Testis (tissue), 2 donors: Measurements from ENCODE around the gene SERPINE2.

Experiments
- CTCF ChIP-seq, 3 experiments: fragments of 450-650 bp in 2 of 3; fragments of 200-600 bp in 1 of 3; sonication (generic) in 1 of 3; IDR thresholded peaks; one replicate each; pipeline ENCODE4 v1.5.1; 2016 to 2019; ENCODE audit warnings: antibody characterized with exemption in 3 of 3, mild to moderate bottlenecking in 2 of 3, moderate library complexity in 1 of 3
- POLR2A ChIP-seq: fragments of 450-650 bp; IDR thresholded peaks from one replicate; pipeline ENCODE4 v1.6.1; 2017; ENCODE audit warnings: antibody characterized with exemption, mild to moderate bottlenecking, moderate library complexity

- no peak for TF ChIP-seq CTCF (IDR thresholded peaks at IDR 0.05)
- TF ChIP-seq POLR2A = no peak
These were observed 23.6 kb upstream of the SERPINE2 start for GRCh38 chr2:224062481-224063297.
